ENCODE results near the gene DPP3. TPM values are rescaled to one million over a fixed set of nuclear protein-coding genes. Genes with fewer than 3 reads are reported as not detected.
A peak's percentile ranks its signal among the peaks of the same experiment; 100 is the strongest.

DPP3 gene
- total RNA-seq, 1 experiment from 2014 or later, result 93.3 TPM

DNA sequence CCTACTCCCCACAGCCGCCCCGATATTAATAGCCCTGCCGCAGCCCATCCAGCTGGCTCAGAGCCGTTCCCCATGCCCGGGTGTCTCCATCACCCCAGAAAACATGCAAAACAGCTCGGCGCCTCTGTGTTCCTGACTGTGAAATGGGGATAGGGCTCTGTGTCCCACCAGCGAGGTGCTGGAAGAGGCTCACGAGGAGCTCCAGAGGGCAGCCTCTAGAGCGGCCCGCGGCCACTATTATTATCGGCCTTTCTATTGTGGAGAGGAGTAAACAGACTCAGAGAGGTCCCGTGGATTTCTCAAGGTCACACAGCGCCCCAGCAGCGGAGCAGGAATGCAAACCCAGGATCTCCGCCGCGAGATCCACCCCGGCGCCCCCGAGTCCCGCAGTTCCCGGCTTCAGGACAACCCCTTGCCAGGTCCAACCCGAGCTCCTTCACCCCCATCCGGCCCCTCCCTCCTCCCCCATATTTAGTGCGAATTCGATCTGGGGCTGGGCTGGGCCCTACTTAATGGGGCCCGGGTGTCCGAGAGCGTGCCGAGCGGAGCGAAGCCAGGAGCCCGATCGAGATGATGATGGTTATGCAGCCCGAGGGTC is 66.2 kb downstream of the DPP3 start, which contains the start of gene ACTN3:
TSS of gene ACTN3 (plus strand) at position 536 of the 598 bp plus-strand sequence. CDS start at position 571, 35 bp downstream.
- intact Hi-C loops (cut with micrococcal nuclease; ENCODE audit: unreplicated experiment), result no loop called here

DNA sequence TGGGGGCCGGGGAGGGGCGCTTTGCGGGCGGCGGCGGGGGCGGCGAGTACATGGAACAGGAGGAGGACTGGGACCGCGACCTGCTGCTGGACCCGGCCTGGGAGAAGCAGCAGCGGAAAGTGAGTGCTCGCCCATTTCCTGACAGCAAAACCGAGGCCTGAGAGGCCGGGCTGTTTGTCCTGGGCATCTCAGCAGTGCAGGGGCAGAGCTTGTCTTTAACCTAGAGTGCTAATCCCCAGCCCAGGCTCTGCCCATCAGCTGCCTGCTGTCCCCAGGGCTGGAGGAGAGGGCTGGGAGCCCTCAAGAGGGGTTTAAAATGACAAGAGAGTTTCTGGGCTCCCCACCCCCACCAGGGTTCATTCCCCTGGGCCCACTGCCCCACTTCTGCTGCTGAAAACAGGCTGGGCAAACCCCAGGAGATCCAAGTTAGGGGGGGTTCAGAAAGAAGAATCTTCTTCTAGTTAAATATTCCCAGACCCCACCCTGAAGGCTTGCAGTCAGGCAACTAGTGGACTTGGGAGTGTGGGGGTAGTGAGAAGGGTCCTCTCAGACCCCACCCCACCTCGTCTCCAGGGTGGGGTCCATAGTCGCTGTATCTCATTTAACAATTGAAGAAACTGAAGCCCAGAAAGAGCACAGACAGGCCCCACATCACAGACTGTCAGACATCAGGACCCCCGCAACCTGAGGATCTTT is 66.9 kb downstream of the DPP3 start:
- Histone ChIP-seq H3K27me3 (replicated peaks; ENCODE audit: insufficient read depth, low read depth, low read length, poor library complexity) (no peaks in the 10 kb centered on the region), H3K4me1 (ENCODE audit: insufficient read depth, low read length, poor library complexity, severe bottlenecking) (peaks cover 4% of the 10 kb centered on the region), H3K27ac (ENCODE audit: low read depth, low read length, poor library complexity, severe bottlenecking) (no peak overlapping the region), H3K36me3 (ENCODE audit: insufficient read depth, low read length, poor library complexity, severe bottlenecking) (no peaks in the 10 kb centered on the region), H3K4me3 (ENCODE audit: low read depth, low read length, poor library complexity, severe bottlenecking) (no peak overlapping the region), H3K9me3 (ENCODE audit: low read depth, low read length, poor library complexity, severe bottlenecking) (no peaks in the 10 kb centered on the region)
- no TSS peak for BruUV-seq (replicated peaks)
- intact Hi-C loops (cut with micrococcal nuclease; ENCODE audit: unreplicated experiment), result no loop called here
- TF ChIP-seq, protein P1, sequence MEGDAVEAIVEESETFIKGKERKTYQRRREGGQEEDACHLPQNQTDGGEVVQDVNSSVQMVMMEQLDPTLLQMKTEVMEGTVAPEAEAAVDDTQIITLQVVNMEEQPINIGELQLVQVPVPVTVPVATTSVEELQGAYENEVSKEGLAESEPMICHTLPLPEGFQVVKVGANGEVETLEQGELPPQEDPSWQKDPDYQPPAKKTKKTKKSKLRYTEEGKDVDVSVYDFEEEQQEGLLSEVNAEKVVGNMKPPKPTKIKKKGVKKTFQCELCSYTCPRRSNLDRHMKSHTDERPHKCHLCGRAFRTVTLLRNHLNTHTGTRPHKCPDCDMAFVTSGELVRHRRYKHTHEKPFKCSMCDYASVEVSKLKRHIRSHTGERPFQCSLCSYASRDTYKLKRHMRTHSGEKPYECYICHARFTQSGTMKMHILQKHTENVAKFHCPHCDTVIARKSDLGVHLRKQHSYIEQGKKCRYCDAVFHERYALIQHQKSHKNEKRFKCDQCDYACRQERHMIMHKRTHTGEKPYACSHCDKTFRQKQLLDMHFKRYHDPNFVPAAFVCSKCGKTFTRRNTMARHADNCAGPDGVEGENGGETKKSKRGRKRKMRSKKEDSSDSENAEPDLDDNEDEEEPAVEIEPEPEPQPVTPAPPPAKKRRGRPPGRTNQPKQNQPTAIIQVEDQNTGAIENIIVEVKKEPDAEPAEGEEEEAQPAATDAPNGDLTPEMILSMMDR (conservative IDR thresholded peaks at IDR 0.05; ENCODE audit: low read depth, low read length), result no peak
- TF ChIP-seq EZH2 (IDR thresholded peaks at IDR 0.05; ENCODE audit: borderline replicate concordance, low read depth, low read length, poor library complexity, severe bottlenecking), result no peak
- CTCF ChIA-PET, result no interaction called here
- POLR2A ChIA-PET (ENCODE audit: low non-redundant PET), result no interaction called here
- DNase-seq (ENCODE audit: low spot score), result no peak

More for the DNA sequence above, 66.2 kb downstream of the DPP3 start, which contains the start of gene ACTN3:
- no TSS peak for BruUV-seq (replicated peaks)
- ChIA-PET POLR2A (ENCODE audit: low non-redundant PET) (no interaction called here), CTCF (interaction anchor here (1.1 kb wide), 1 partner anchor 132 kb away, joined by 3 read pairs; no protein-coding TSS in a partner anchor)
- Histone ChIP-seq H3K9me3 (ENCODE audit: low read depth, low read length, poor library complexity, severe bottlenecking) (no peaks in the 10 kb centered on the region), H3K4me1 (ENCODE audit: insufficient read depth, low read length, poor library complexity, severe bottlenecking) (peaks cover 4% of the 10 kb centered on the region), H3K27me3 (replicated peaks; ENCODE audit: insufficient read depth, low read depth, low read length, poor library complexity) (no peaks in the 10 kb centered on the region), H3K36me3 (ENCODE audit: insufficient read depth, low read length, poor library complexity, severe bottlenecking) (no peaks in the 10 kb centered on the region), H3K27ac (ENCODE audit: low read depth, low read length, poor library complexity, severe bottlenecking) (peak within 1 kb of the TSS; percentile 57), H3K4me3 (ENCODE audit: low read depth, low read length, poor library complexity, severe bottlenecking) (peak within 1 kb of the TSS; percentile 75)
- TF ChIP-seq, protein P1 (conservative IDR thresholded peaks at IDR 0.05; ENCODE audit: low read depth, low read length), result no peak
- TF ChIP-seq EZH2 (IDR thresholded peaks at IDR 0.05; ENCODE audit: borderline replicate concordance, low read depth, low read length, poor library complexity, severe bottlenecking), result no peak
- DNase-seq (ENCODE audit: low spot score), result peak; percentile 38

DNA sequence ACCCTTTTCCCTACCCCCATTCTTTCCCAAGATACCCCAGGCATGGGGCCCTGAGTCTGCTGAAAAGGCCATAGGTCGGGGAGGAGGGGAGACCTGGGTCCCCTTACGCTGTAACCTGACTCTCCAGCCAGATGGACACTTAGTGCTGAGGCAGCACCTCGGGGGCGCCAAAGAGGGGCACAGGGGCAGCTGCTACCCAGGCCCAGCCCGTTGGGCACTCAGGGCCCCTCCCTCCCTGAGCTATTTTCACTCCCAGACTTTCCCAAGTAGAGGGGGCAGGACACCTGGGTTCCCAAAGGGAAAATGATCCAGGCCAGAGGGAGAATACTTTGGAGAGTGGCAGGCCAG is 67.4 kb downstream of the DPP3 start:
- CTCF ChIA-PET, result no interaction called here
- no peak for DNase-seq (ENCODE audit: low spot score)
- TF ChIP-seq, protein P1 (conservative IDR thresholded peaks at IDR 0.05; ENCODE audit: low read depth, low read length), result no peak
- no peak for TF ChIP-seq EZH2 (IDR thresholded peaks at IDR 0.05; ENCODE audit: borderline replicate concordance, low read depth, low read length, poor library complexity, severe bottlenecking)
- Histone ChIP-seq H3K27me3 (replicated peaks; ENCODE audit: insufficient read depth, low read depth, low read length, poor library complexity) (no peaks in the 10 kb centered on the region), H3K4me1 (ENCODE audit: insufficient read depth, low read length, poor library complexity, severe bottlenecking) (peaks cover 4% of the 10 kb centered on the region), H3K27ac (ENCODE audit: low read depth, low read length, poor library complexity, severe bottlenecking) (no peak overlapping the region), H3K4me3 (ENCODE audit: low read depth, low read length, poor library complexity, severe bottlenecking) (no peak overlapping the region), H3K9me3 (ENCODE audit: low read depth, low read length, poor library complexity, severe bottlenecking) (no peaks in the 10 kb centered on the region), H3K36me3 (ENCODE audit: insufficient read depth, low read length, poor library complexity, severe bottlenecking) (no peaks in the 10 kb centered on the region)
- BruUV-seq (replicated peaks), result no TSS peak
- POLR2A ChIA-PET (ENCODE audit: low non-redundant PET), result no interaction called here
- intact Hi-C loops (cut with micrococcal nuclease; ENCODE audit: unreplicated experiment), result no loop called here
